HG03565 (cell line): ENCODE data around the gene TGM1.
"Not testable (repeated sequence)": the region's sequence is repeated elsewhere in the genome, so short reads cannot be mapped to it uniquely, and the experiment has no call there.

Source experiments
- ATAC-seq: cut with Tn5 transposase; IDR thresholded peaks from one replicate; pipeline ENCODE4 v1.9.1; 2021; ENCODE audit warnings: mild to moderate bottlenecking, moderate library complexity; ENCODE audit not compliant: unreplicated experiment

TGM1 gene

GRCh38 chr14:24207625-24208024, 55.4 kb downstream of the TGM1 start:
- no peak for ATAC-seq

GRCh38 chr14:24207104-24207551, 55.8 kb downstream of the TGM1 start:
- ATAC-seq, result no peak

- ATAC-seq, result no peak
Observed at GRCh38 chr14:24206260-24207103, 56.5 kb downstream of the TGM1 start.

- no peak for ATAC-seq
Observed at GRCh38 chr14:24204163-24205146, 58.5 kb downstream of the TGM1 start.

- ATAC-seq, result not testable (repeated sequence)
Observed at GRCh38 chr14:24203249-24203886, 59.6 kb downstream of the TGM1 start.

GRCh38 chr14:24202538-24202937, 60.4 kb downstream of the TGM1 start:
- ATAC-seq, result not testable (repeated sequence)
